GM12892 (cell line): ENCODE data around the gene FRMD5.

Experiments used
- POLR2A ChIP-seq: IDR thresholded peaks from 2 replicates; pipeline ENCODE4 v1.6.1; 2011; ENCODE audit warnings: low read depth, low read length, control low read depth
- POLR2AphosphoS5 ChIP-seq: IDR thresholded peaks from 2 replicates; pipeline ENCODE4 v1.6.1; 2011; ENCODE audit warnings: low read depth, low read length, control low read depth

DNA sequence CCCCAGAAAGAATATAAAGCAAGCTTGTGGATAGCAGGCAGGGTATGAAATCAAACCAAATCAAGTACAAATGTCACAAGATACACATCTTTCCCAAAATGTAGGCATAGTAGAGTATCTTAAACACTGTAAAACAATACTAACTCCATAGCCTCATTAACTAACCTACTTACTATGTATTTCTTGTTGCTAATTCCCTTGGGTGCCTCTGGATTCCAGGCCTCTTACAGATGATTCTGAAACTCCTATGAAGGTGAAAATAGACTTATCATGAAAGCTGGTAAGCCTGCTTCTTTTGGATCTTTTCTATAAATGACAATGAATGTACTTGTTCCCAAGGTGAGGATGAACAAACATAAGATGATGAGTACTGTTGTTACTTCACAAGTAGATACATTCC is 93.8 kb downstream of the FRMD5 start:
- TF ChIP-seq POLR2AphosphoS5 (no peak), POLR2A (no peak)
